Chondrocyte (in vitro differentiated cells): ENCODE results near the gene SOX6. TPM values are rescaled to one million over a fixed set of nuclear protein-coding genes. Genes with fewer than 3 reads are reported as not detected.
A peak's percentile ranks its signal among the peaks of the same experiment; 100 is the strongest.
"Not testable (repeated sequence)": the region's sequence is repeated elsewhere in the genome, so short reads cannot be mapped to it uniquely, and the experiment has no call there.

Experiments used
- DNase-seq: peaks from one replicate; pipeline ENCODE4 v3.0.0; 2021; ENCODE audit warnings: mixed read lengths, low spot score
- H3K27ac Mint-ChIP-seq: one replicate; pipeline ENCODE4 v1.8.0; 2021; ENCODE audit warnings: mild to moderate bottlenecking, moderate library complexity, mixed read lengths; ENCODE audit not compliant: unreplicated experiment
- H3K27me3 Mint-ChIP-seq: 2 replicates; pipeline ENCODE4 v1.8.0; 2021; ENCODE audit warnings: low read depth, mixed read lengths
- H3K36me3 Mint-ChIP-seq: 2 replicates; pipeline ENCODE4 v1.8.0; 2021; ENCODE audit warnings: low read depth, mixed read lengths
- H3K4me1 Mint-ChIP-seq: 2 replicates; pipeline ENCODE4 v1.8.0; 2021; ENCODE audit warnings: low read depth, mild to moderate bottlenecking, mixed read lengths
- H3K4me3 Mint-ChIP-seq: one replicate; pipeline ENCODE4 v1.8.0; 2021; ENCODE audit warnings: mild to moderate bottlenecking, moderate library complexity, mixed read lengths; ENCODE audit not compliant: unreplicated experiment
- H3K9me3 Mint-ChIP-seq: 2 replicates; pipeline ENCODE4 v1.8.0; 2021; ENCODE audit warnings: low read depth, mixed read lengths
- total RNA-seq: library from RNA; stranded (reverse); gene quantifications from 3 replicates; pipeline ENCODE4 v1.2.1, GENCODE V29; 2021
- TF ChIP-seq, protein P1 (sequence below): fragments of 200-600 bp; sonication (generic); IDR thresholded peaks from 2 replicates; pipeline ENCODE4 v1.5.0; 2021; ENCODE audit warnings: antibody characterized with exemption, mild to moderate bottlenecking, moderate library complexity

The SOX6 gene
- total RNA-seq, 1 donor from 2014 or later = 29.9 TPM

DNA sequence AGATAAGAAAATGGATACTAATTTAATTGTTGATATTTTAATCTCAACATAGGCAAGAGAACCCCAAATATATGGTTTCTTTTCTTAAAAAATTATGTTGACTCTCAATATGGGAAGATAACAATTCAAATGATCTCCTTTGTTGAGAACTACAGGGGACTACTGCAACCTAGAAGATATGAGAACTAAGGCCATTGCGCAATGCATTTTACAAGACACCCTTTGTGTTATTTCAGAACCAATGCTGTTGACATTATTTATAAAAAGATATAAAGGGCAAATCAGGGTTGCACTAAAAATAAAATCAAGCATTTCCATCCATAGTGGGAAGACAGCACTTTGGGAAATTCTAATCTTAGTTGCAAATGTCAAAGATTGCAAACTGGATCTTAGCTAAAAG, 322.3 kb downstream of the SOX6 start:
- Mint-ChIP-seq H3K27me3 (no peaks in the 10 kb centered on the region), H3K9me3 (no peaks in the 10 kb centered on the region), H3K4me3 (no peak overlapping the region), H3K4me1 (peaks cover 26% of the 10 kb centered on the region), H3K36me3 (peaks cover 3% of the 10 kb centered on the region), H3K27ac (no peak overlapping the region)
- DNase-seq = no peak
- TF ChIP-seq, protein P1, sequence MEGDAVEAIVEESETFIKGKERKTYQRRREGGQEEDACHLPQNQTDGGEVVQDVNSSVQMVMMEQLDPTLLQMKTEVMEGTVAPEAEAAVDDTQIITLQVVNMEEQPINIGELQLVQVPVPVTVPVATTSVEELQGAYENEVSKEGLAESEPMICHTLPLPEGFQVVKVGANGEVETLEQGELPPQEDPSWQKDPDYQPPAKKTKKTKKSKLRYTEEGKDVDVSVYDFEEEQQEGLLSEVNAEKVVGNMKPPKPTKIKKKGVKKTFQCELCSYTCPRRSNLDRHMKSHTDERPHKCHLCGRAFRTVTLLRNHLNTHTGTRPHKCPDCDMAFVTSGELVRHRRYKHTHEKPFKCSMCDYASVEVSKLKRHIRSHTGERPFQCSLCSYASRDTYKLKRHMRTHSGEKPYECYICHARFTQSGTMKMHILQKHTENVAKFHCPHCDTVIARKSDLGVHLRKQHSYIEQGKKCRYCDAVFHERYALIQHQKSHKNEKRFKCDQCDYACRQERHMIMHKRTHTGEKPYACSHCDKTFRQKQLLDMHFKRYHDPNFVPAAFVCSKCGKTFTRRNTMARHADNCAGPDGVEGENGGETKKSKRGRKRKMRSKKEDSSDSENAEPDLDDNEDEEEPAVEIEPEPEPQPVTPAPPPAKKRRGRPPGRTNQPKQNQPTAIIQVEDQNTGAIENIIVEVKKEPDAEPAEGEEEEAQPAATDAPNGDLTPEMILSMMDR = no peak

DNA sequence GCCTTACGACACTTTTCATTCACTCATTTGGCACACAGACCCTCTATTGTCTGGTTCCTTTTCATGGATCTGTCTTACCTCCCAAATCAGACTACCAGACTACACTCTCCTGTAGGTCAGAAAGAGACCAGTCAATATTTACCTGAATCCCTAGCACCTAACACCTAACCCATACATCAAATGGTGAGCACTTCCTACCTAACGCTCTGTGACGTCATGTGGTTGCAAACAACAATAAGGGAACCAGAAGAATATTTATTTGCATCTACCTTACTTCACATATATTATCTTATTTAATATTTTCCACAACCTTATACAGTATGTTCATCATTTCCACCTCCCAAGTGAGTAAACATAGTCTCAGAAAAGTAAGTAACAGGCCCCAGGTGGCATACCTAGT, 323.4 kb downstream of the SOX6 start:
- peaks cover 37% of the 10 kb centered on the region for H3K4me1 Mint-ChIP-seq
- DNase-seq = no peak
- peaks cover 3% of the 10 kb centered on the region for H3K36me3 Mint-ChIP-seq
- no peak overlapping the region for H3K4me3 Mint-ChIP-seq
- H3K27ac Mint-ChIP-seq = no peak overlapping the region
- no peaks in the 10 kb centered on the region for H3K9me3 Mint-ChIP-seq
- no peaks in the 10 kb centered on the region for H3K27me3 Mint-ChIP-seq
- TF ChIP-seq, protein P1 = no peak

DNA sequence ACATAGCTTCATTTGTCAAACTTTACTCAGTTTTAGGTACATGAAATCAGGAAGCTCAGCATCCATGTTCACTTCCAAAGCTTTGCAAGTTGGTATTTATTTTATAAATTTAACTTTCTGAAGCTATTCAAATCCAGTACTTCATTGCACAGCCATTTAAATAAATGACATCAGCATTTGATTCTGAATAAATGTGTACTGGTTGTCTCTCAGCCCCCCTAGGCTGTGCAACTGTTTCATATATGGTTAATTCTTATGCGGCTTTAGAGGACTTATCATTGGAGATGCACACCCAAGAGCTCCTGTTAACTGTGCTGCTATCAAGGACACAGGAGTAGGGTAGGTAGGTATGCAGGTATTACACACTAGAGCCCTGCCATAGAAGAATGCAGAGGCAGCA, 325.1 kb downstream of the SOX6 start:
- Mint-ChIP-seq H3K4me1 (peaks cover 33% of the 10 kb centered on the region), H3K4me3 (no peak overlapping the region), H3K27ac (no peak overlapping the region), H3K36me3 (peaks cover 3% of the 10 kb centered on the region), H3K27me3 (no peaks in the 10 kb centered on the region), H3K9me3 (no peaks in the 10 kb centered on the region)
- TF ChIP-seq, protein P1 = no peak
- DNase-seq = no peak

DNA sequence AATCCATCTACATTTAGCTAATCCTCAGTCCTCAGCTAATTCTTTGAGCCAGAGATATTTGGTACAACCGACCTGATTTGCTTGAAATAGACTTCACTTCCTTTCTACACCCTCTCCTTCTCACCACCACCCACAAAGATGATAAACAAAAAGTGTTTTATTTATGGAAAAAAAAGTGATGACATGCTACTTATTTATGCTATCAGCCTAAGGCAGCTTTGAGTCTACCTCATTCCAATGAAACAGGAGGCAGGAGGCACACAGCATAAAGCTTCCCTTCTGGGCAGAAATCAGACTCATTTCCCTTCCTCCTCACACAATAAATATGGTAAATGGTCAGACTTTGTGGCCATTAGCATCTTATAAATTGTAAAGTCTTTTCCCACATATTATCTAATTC, 325.7 kb downstream of the SOX6 start:
- no peak overlapping the region for H3K4me3 Mint-ChIP-seq
- H3K36me3 Mint-ChIP-seq = peaks cover 2% of the 10 kb centered on the region
- H3K4me1 Mint-ChIP-seq = peaks cover 33% of the 10 kb centered on the region
- H3K27me3 Mint-ChIP-seq = no peaks in the 10 kb centered on the region
- H3K27ac Mint-ChIP-seq = no peak overlapping the region
- TF ChIP-seq, protein P1 = no peak
- H3K9me3 Mint-ChIP-seq = no peaks in the 10 kb centered on the region
- no peak for DNase-seq

DNA sequence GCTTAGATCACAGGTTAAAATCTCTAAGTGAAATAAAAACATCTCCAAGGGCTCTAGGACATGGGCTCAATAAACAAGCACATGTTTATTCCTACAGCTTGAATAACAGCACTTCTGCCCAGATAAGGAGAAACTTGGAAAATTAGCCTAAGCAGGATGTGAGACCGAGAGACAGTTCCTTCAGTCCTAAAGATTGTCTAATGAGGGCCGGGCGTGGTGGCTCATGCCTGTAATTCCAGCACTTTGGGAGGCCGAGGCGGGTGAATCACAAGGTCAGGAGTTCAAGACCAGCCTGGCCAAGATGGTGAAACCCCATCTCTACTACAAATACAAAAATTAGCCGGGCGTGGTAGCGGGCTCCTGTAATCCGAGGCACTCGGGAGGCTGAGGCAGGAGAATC, 327.2 kb downstream of the SOX6 start:
- not testable (repeated sequence) for H3K4me3 Mint-ChIP-seq, H3K27me3 Mint-ChIP-seq, H3K36me3 Mint-ChIP-seq, DNase-seq, H3K9me3 Mint-ChIP-seq
- Mint-ChIP-seq H3K27ac (peak overlapping the region; percentile 24), H3K4me1 (peaks cover 27% of the 10 kb centered on the region)

DNA sequence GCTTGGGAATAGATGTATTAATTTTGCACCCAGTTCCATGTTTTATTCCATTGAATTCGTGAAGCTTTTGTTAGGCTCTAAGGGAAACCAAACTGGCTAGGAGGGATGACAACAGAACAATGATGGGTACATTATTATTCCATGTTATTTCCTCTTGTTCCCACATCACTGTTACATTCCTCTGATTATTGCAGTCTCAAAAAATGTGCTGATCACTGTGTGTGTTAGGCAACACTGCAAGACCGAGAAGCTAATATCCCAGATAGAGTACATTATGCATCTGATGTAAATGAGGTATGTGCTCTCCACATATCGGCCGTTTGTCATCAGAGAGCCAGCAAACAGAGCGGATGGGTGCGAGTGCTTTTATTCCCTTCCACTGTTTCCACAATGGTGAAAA, 327.9 kb downstream of the SOX6 start:
- Mint-ChIP-seq H3K36me3 (peaks cover 1% of the 10 kb centered on the region), H3K4me1 (peaks cover 26% of the 10 kb centered on the region), H3K27ac (no peak overlapping the region), H3K27me3 (no peaks in the 10 kb centered on the region), H3K9me3 (no peaks in the 10 kb centered on the region), H3K4me3 (no peak overlapping the region)
- DNase-seq = no peak
- TF ChIP-seq, protein P1 = no peak
